WTC11 (cell line): ENCODE data around the gene NUMA1. TPM values are rescaled to one million over a fixed set of nuclear protein-coding genes. Genes with fewer than 3 reads are reported as not detected.

ENCODE experiments used
- ATAC-seq: fragments of 200-7000 bp; cut with Tn5 transposase; 2 replicates; pipeline ENCODE4 v1.10.0; 2021; ENCODE audit warnings: mild to moderate bottlenecking, moderate library complexity
- CTCF ChIA-PET: fragments of 300-600 bp; sonication (Branson Sonifier 250); formaldehyde crosslinking; loops from one replicate; lab custom pipeline; 2021; ENCODE audit warnings: antibody characterized with exemption; lab: Charles Lee
- POLR2A ChIA-PET: fragments of 350-600 bp; sonication (Branson Sonifier 250); formaldehyde crosslinking; loops from one replicate; lab custom pipeline; 2021; ENCODE audit warnings: antibody characterized with exemption; lab: Charles Lee
- DNase-seq: peaks from one replicate; pipeline ENCODE4 v3.0.0; 2021; ENCODE audit warnings: low spot score
- H3K27ac Mint-ChIP-seq: 2 replicates; pipeline ENCODE4 v1.8.0; 2021; ENCODE audit warnings: mixed read lengths
- H3K27me3 Mint-ChIP-seq: 2 replicates; pipeline ENCODE4 v1.8.0; 2021; ENCODE audit warnings: low read depth, mild to moderate bottlenecking, moderate library complexity, mixed read lengths
- H3K36me3 Mint-ChIP-seq: 2 replicates; pipeline ENCODE4 v1.8.0; 2021; ENCODE audit warnings: mixed read lengths
- H3K4me1 Mint-ChIP-seq: 2 replicates; pipeline ENCODE4 v1.8.0; 2022; ENCODE audit warnings: mixed read lengths
- H3K4me3 Mint-ChIP-seq: 2 replicates; pipeline ENCODE4 v1.8.0; 2021; ENCODE audit warnings: mild to moderate bottlenecking, moderate library complexity, mixed read lengths
- H3K9me3 Mint-ChIP-seq: 2 replicates; pipeline ENCODE4 v1.8.0; 2021; ENCODE audit warnings: mixed read lengths
- CREM ChIP-seq: sonication (generic); formaldehyde crosslinking; IDR thresholded peaks from 2 replicates; pipeline ENCODE4 v1.8.1; 2022; ENCODE audit warnings: mild to moderate bottlenecking, missing genetic modification reagents, moderate library complexity
- ELF4 ChIP-seq: sonication (generic); formaldehyde crosslinking; IDR thresholded peaks from 2 replicates; pipeline ENCODE4 v1.8.1; 2022; ENCODE audit warnings: low read depth, mild to moderate bottlenecking, moderate library complexity, missing genetic modification reagents
- EMX1 ChIP-seq: fragments of 250-450 bp; sonication (Bioruptor Pico); IDR thresholded peaks from 2 replicates; pipeline ENCODE4 v1.8.0; 2021; ENCODE audit warnings: mild to moderate bottlenecking
- FOXJ3 ChIP-seq: sonication (generic); formaldehyde crosslinking; IDR thresholded peaks from 2 replicates; pipeline ENCODE4 v1.9.0; 2021; ENCODE audit warnings: missing genetic modification reagents, mild to moderate bottlenecking, borderline replicate concordance
- FOXP1 ChIP-seq: sonication (generic); formaldehyde crosslinking; IDR thresholded peaks from 2 replicates; pipeline ENCODE4 v1.8.0; 2022; ENCODE audit warnings: missing genetic modification reagents, mild to moderate bottlenecking, moderate library complexity, borderline replicate concordance
- IRF2 ChIP-seq: sonication (generic); formaldehyde crosslinking; IDR thresholded peaks from 2 replicates; pipeline ENCODE4 v1.8.0; 2022; ENCODE audit warnings: low read depth, missing genetic modification reagents, borderline replicate concordance
- JAZF1 ChIP-seq: fragments of 250-450 bp; sonication (Bioruptor Pico); IDR thresholded peaks from 2 replicates; pipeline ENCODE4 v1.9.0; 2021; ENCODE audit warnings: moderate library complexity, mild to moderate bottlenecking, inconsistent platforms
- JUN ChIP-seq: sonication (generic); formaldehyde crosslinking; IDR thresholded peaks from 2 replicates; pipeline ENCODE4 v1.8.0; 2023; ENCODE audit warnings: mild to moderate bottlenecking, missing genetic modification reagents
- KAT7 ChIP-seq: sonication (generic); formaldehyde crosslinking; IDR thresholded peaks from 2 replicates; pipeline ENCODE4 v1.8.1; 2023; ENCODE audit warnings: missing genetic modification reagents, mild to moderate bottlenecking, borderline replicate concordance
- OVOL2 ChIP-seq: fragments of 250-450 bp; sonication (Bioruptor Pico); IDR thresholded peaks from 2 replicates; pipeline ENCODE4 v1.9.0; 2021; ENCODE audit warnings: mild to moderate bottlenecking, borderline replicate concordance
- SMAD4 ChIP-seq: sonication (generic); formaldehyde crosslinking; IDR thresholded peaks from 2 replicates; pipeline ENCODE4 v1.8.0; 2022; ENCODE audit warnings: mild to moderate bottlenecking, missing genetic modification reagents
- TP53 ChIP-seq: sonication (generic); formaldehyde crosslinking; IDR thresholded peaks from 2 replicates; pipeline ENCODE4 v1.8.1; 2023; ENCODE audit warnings: mild to moderate bottlenecking, missing genetic modification reagents
- ZNF138 ChIP-seq: sonication (generic); formaldehyde crosslinking; conservative IDR thresholded peaks from 2 replicates; pipeline ENCODE4 v1.8.1; 2022; ENCODE audit warnings: mild to moderate bottlenecking, moderate library complexity, missing genetic modification reagents
- ZNF219 ChIP-seq: sonication (generic); formaldehyde crosslinking; IDR thresholded peaks from 2 replicates; pipeline ENCODE4 v1.8.0; 2023; ENCODE audit warnings: missing genetic modification reagents, mild to moderate bottlenecking, borderline replicate concordance
- ZNF423 ChIP-seq: fragments of 250-450 bp; sonication (Bioruptor Pico); IDR thresholded peaks from 2 replicates; pipeline ENCODE4 v2.1.2; 2022; ENCODE audit warnings: mild to moderate bottlenecking, moderate library complexity
- total RNA-seq: library from RNA; stranded (reverse); gene quantifications from 3 replicates; pipeline ENCODE4 v1.2.3, GENCODE V29; 2021
- TF ChIP-seq, protein P1 (sequence below): fragments of 200-600 bp; IDR thresholded peaks from 2 replicates; pipeline ENCODE4 v1.8.0; 2022; ENCODE audit warnings: antibody characterized with exemption
- TF ChIP-seq, protein P2 (sequence below): fragments of 250-450 bp; sonication (Bioruptor Pico); IDR thresholded peaks from 2 replicates; pipeline ENCODE4 v1.8.0; 2021; ENCODE audit warnings: mild to moderate bottlenecking
- TF ChIP-seq, protein P3 (sequence below): sonication (generic); formaldehyde crosslinking; IDR thresholded peaks from 2 replicates; pipeline ENCODE4 v1.8.1; 2022; ENCODE audit warnings: mild to moderate bottlenecking, moderate library complexity, missing genetic modification reagents
- TF ChIP-seq, protein P4 (sequence below): sonication (generic); formaldehyde crosslinking; IDR thresholded peaks from 2 replicates; pipeline ENCODE4 v1.8.0; 2023; ENCODE audit warnings: missing genetic modification reagents, mild to moderate bottlenecking, borderline replicate concordance
- TF ChIP-seq, protein P5 (sequence below): sonication (generic); formaldehyde crosslinking; IDR thresholded peaks from 2 replicates; pipeline ENCODE4 v1.8.0; 2022; ENCODE audit warnings: mild to moderate bottlenecking, missing genetic modification reagents
- TF ChIP-seq, protein P6 (sequence below): sonication (generic); formaldehyde crosslinking; IDR thresholded peaks from 2 replicates; pipeline ENCODE4 v1.8.1; 2023; ENCODE audit warnings: mild to moderate bottlenecking, moderate library complexity, missing genetic modification reagents

NUMA1 gene
- total RNA-seq, 1 experiment from 2014 or later: 147 TPM

DNA sequence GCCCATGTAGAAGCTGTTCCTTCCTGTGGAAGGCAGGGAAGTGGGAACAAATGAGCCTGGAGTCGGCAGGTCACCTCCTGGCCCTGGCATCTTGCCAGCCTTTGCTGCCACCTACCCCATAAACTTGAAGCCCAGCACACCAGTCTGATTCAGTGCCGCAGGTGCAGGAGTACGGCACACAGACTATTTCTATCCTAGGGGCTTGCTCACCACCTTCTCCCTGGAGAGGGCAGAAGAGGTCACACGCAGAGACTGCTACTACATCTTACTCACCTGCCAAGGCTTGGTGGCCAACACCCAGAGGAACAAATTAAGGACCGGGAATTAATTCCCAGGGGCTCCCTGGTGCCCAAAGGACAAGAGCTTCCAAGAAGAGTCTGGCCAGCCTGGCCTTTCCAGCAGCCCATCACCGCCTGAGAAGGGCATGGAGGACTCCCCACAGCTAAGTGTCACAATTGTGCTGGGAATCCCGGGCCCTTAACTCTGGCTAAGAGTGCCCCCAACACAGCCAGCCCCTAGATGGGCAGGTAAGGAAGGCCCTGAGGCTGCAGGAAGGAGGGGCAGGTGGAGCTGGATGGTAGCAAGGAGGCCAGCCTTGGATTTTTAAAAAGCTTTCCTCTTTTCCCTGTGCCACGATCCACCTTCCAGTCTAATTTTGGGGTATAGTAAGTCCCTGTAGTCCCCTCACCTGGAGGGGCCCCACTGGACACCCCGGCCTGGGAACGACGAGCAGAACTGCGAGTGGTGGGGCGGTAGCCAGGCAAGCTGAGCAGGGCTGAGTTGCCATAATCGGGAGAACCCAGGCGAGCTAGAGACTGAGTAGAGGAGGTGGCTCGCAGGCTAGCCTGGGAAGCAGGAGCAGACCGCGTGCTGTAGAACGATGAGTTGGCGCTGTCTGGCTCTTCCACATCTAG, 74.7 kb downstream of the NUMA1 start (continued):
- TF ChIP-seq SMAD4 (CRISPR knock-in tag): no peak
- no peak for TF ChIP-seq EMX1 (CRISPR knock-in tag)
- no peak for TF ChIP-seq ZNF138 (CRISPR knock-in tag)
- no peak for TF ChIP-seq CREM (CRISPR knock-in tag)
- TF ChIP-seq, all 79 proteins: peak for 0

DNA sequence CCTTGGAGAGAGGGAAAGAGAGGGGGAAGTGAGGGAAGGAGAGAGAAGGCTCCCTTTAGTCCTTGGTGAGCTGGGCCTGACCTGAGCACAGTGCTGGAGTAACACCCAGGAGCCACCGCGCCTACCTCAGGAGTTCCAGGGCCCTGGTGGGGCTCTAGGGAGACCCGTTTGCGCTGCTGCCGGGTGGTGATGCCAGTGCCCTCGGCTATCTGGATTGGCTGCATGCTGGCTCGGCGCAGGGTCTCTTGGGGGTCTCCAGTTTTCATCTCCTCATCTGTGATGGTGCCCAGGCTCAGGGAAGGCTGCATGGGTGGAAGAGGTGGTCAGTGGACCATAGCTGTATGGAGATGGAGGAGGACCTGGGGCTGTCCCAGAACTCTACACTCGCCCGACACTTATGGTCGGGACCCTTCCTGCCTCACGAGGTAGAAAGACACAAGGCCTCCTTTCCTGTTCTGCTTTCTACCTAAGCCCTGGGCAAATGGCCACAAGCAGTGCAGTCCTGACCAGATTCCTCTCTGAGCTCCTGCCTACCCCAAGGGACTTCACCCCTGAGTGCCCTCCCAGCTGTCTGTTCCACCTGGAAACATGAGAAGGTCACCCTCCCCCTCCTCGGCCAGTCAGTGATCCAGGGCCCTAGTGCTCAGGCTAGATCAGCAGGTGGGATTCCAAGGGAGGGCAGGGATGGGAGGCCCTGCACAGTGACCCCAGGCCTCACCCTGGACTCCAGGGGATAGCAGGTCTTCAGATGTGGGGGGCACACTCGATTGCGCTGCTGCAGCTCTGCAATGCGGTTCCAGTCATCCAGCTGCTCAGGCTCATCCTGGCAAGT, 75.6 kb downstream of the NUMA1 start:
- no peaks in the 10 kb centered on the region for H3K9me3 Mint-ChIP-seq
- H3K4me3 Mint-ChIP-seq: no peak overlapping the region
- no peak for ATAC-seq
- no peaks in the 10 kb centered on the region for H3K4me1 Mint-ChIP-seq
- DNase-seq: no peak
- H3K27ac Mint-ChIP-seq: no peak overlapping the region
- TF ChIP-seq, protein P1, sequence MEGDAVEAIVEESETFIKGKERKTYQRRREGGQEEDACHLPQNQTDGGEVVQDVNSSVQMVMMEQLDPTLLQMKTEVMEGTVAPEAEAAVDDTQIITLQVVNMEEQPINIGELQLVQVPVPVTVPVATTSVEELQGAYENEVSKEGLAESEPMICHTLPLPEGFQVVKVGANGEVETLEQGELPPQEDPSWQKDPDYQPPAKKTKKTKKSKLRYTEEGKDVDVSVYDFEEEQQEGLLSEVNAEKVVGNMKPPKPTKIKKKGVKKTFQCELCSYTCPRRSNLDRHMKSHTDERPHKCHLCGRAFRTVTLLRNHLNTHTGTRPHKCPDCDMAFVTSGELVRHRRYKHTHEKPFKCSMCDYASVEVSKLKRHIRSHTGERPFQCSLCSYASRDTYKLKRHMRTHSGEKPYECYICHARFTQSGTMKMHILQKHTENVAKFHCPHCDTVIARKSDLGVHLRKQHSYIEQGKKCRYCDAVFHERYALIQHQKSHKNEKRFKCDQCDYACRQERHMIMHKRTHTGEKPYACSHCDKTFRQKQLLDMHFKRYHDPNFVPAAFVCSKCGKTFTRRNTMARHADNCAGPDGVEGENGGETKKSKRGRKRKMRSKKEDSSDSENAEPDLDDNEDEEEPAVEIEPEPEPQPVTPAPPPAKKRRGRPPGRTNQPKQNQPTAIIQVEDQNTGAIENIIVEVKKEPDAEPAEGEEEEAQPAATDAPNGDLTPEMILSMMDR: no peak
- no peak for TF ChIP-seq IRF2 (CRISPR knock-in tag)
- no peak for TF ChIP-seq FOXJ3 (CRISPR knock-in tag)
- TF ChIP-seq, protein P2, sequence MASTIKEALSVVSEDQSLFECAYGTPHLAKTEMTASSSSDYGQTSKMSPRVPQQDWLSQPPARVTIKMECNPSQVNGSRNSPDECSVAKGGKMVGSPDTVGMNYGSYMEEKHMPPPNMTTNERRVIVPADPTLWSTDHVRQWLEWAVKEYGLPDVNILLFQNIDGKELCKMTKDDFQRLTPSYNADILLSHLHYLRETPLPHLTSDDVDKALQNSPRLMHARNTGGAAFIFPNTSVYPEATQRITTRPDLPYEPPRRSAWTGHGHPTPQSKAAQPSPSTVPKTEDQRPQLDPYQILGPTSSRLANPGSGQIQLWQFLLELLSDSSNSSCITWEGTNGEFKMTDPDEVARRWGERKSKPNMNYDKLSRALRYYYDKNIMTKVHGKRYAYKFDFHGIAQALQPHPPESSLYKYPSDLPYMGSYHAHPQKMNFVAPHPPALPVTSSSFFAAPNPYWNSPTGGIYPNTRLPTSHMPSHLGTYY (CRISPR knock-in tag): no peak
- TF ChIP-seq ZNF423 (CRISPR knock-in tag): no peak
- TF ChIP-seq KAT7 (CRISPR knock-in tag): no peak
- TF ChIP-seq, protein P3, sequence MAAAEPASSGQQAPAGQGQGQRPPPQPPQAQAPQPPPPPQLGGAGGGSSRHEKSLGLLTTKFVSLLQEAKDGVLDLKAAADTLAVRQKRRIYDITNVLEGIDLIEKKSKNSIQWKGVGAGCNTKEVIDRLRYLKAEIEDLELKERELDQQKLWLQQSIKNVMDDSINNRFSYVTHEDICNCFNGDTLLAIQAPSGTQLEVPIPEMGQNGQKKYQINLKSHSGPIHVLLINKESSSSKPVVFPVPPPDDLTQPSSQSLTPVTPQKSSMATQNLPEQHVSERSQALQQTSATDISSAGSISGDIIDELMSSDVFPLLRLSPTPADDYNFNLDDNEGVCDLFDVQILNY: no peak
- TF ChIP-seq EMX1 (CRISPR knock-in tag): no peak
- no peak for TF ChIP-seq JAZF1
- no peak for TF ChIP-seq FOXP1
- TF ChIP-seq, protein P4, sequence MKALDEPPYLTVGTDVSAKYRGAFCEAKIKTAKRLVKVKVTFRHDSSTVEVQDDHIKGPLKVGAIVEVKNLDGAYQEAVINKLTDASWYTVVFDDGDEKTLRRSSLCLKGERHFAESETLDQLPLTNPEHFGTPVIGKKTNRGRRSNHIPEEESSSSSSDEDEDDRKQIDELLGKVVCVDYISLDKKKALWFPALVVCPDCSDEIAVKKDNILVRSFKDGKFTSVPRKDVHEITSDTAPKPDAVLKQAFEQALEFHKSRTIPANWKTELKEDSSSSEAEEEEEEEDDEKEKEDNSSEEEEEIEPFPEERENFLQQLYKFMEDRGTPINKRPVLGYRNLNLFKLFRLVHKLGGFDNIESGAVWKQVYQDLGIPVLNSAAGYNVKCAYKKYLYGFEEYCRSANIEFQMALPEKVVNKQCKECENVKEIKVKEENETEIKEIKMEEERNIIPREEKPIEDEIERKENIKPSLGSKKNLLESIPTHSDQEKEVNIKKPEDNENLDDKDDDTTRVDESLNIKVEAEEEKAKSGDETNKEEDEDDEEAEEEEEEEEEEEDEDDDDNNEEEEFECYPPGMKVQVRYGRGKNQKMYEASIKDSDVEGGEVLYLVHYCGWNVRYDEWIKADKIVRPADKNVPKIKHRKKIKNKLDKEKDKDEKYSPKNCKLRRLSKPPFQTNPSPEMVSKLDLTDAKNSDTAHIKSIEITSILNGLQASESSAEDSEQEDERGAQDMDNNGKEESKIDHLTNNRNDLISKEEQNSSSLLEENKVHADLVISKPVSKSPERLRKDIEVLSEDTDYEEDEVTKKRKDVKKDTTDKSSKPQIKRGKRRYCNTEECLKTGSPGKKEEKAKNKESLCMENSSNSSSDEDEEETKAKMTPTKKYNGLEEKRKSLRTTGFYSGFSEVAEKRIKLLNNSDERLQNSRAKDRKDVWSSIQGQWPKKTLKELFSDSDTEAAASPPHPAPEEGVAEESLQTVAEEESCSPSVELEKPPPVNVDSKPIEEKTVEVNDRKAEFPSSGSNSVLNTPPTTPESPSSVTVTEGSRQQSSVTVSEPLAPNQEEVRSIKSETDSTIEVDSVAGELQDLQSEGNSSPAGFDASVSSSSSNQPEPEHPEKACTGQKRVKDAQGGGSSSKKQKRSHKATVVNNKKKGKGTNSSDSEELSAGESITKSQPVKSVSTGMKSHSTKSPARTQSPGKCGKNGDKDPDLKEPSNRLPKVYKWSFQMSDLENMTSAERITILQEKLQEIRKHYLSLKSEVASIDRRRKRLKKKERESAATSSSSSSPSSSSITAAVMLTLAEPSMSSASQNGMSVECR (CRISPR knock-in tag): no peak
- TF ChIP-seq TP53 (CRISPR knock-in tag): no peak
- TF ChIP-seq OVOL2 (CRISPR knock-in tag): no peak
- no peak for TF ChIP-seq ZNF219 (CRISPR knock-in tag)
- TF ChIP-seq, protein P5, sequence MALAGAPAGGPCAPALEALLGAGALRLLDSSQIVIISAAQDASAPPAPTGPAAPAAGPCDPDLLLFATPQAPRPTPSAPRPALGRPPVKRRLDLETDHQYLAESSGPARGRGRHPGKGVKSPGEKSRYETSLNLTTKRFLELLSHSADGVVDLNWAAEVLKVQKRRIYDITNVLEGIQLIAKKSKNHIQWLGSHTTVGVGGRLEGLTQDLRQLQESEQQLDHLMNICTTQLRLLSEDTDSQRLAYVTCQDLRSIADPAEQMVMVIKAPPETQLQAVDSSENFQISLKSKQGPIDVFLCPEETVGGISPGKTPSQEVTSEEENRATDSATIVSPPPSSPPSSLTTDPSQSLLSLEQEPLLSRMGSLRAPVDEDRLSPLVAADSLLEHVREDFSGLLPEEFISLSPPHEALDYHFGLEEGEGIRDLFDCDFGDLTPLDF (CRISPR knock-in tag): no peak
- no peak for TF ChIP-seq JUN (CRISPR knock-in tag)
- TF ChIP-seq, protein P6, sequence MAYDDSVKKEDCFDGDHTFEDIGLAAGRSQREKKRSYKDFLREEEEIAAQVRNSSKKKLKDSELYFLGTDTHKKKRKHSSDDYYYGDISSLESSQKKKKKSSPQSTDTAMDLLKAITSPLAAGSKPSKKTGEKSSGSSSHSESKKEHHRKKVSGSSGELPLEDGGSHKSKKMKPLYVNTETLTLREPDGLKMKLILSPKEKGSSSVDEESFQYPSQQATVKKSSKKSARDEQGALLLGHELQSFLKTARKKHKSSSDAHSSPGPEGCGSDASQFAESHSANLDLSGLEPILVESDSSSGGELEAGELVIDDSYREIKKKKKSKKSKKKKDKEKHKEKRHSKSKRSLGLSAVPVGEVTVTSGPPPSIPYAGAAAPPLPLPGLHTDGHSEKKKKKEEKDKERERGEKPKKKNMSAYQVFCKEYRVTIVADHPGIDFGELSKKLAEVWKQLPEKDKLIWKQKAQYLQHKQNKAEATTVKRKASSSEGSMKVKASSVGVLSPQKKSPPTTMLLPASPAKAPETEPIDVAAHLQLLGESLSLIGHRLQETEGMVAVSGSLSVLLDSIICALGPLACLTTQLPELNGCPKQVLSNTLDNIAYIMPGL (CRISPR knock-in tag): no peak
- no peak for TF ChIP-seq ELF4 (CRISPR knock-in tag)
- no peaks in the 10 kb centered on the region for H3K27me3 Mint-ChIP-seq
- POLR2A ChIA-PET: no interaction called here
- CTCF ChIA-PET: interaction anchor here (0.7 to 2.3 kb wide), 2 partner anchors 11 to 21 kb away, joined by 3 to 8 read pairs; no protein-coding TSS in a partner anchor
- H3K36me3 Mint-ChIP-seq: peaks cover 73% of the 10 kb centered on the region
